ENCODE data around the gene PAPPA. TPM values are rescaled to one million over a fixed set of nuclear protein-coding genes. Genes with fewer than 3 reads are reported as not detected.

Gene PAPPA
- total and polyA plus RNA-seq, 7 experiments from 2014 or later = 0.07 to 0.64 (median 0.48) TPM; not detected in 4

DNA sequence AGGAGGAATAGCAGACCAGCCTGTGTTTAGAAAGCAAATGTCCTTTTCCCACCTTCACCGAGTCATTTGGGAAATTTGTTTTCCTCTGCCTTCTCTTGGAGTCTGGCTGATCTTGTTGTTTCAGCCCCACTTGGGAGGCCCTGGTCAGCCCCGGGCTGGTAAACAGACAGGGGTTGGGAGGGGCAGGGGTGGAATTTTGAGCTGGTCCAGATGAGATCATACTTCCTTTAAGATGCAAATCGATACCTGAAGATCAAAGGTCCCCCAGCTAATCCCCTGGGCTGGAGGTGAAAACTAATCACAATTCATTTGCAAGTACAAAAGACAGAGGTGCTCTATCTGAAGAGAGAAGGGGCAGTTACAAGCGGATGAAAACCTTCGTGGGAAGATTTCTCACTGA, 118.4 kb downstream of the PAPPA start:
- Mint-ChIP-seq H3K4me3 (no peak overlapping the region), H3K4me1 (no peaks in the 10 kb centered on the region), H3K27me3 (peaks cover 0 to 33% (median 18%) of the 10 kb centered on the region in 5 donors), H3K9me3 (peaks cover 0 to 7% (median 0%) of the 10 kb centered on the region in 11 donors), H3K27ac (no peak overlapping the region), H3K36me3 (no peaks in the 10 kb centered on the region)
- H3K27me3 ChIP-seq (ENCODE audit: control insufficient read depth in 2 of 2, insufficient read depth in 2 of 2, low read length in 2 of 2) = peaks cover 0 to 4% of the 10 kb centered on the region in 2 donors
- H3K27ac ChIP-seq (ENCODE audit: low read depth, low read length) = no peak overlapping the region
- DNase-seq (no peak), ATAC-seq (no peak)
- no peak overlapping the region for H3K4me3 ChIP-seq (ENCODE audit: low read length)
- no peaks in the 10 kb centered on the region for H3K9me3 ChIP-seq (ENCODE audit: control insufficient read depth in 2 of 3, low read length in 3 of 3)
- POLR2A ChIA-PET = no interaction called here
- H3K36me3 ChIP-seq (ENCODE audit: control insufficient read depth in 2 of 3, insufficient read depth in 3 of 3, low read length in 3 of 3) = no peaks in the 10 kb centered on the region
- H3K4me1 ChIP-seq (ENCODE audit: control insufficient read depth in 2 of 2, insufficient read depth in 2 of 2, low read length in 2 of 2) = no peaks in the 10 kb centered on the region
- intact Hi-C loops (cut with micrococcal nuclease) = no loop called here
- CTCF ChIA-PET = no interaction called here

DNA sequence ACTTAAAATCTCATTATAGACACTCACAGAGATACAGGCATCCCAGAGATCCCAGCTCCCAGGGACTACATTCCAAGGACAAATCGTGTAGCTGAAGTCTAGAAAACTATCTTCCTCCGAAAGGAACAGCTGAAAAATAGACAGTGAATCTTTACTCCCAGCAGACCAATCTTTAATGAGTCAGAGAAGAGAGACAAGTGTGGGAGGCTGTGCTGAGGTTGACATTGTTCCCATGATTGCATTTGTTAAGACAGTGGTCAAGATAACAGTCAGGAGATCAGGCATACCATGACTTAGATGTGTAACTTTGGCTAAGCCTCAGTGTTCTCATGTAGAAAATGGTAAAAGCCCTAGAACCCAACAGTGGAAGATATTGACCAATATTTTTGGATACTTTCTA, 120.7 kb downstream of the PAPPA start:
- Mint-ChIP-seq H3K4me3 (no peak overlapping the region), H3K4me1 (no peaks in the 10 kb centered on the region), H3K36me3 (no peaks in the 10 kb centered on the region), H3K27me3 (peaks cover 0 to 36% (median 18%) of the 10 kb centered on the region in 5 donors), H3K27ac (no peak overlapping the region), H3K9me3 (peaks cover 0 to 11% (median 2%) of the 10 kb centered on the region in 11 donors)
- no peak for ATAC-seq
- peaks cover 0 to 4% of the 10 kb centered on the region in 2 donors for H3K27me3 ChIP-seq (ENCODE audit: control insufficient read depth in 2 of 2, insufficient read depth in 2 of 2, low read length in 2 of 2)
- DNase-seq = no peak
- ChIA-PET POLR2A (no interaction called here), CTCF (no interaction called here)
- no peak overlapping the region for H3K27ac ChIP-seq (ENCODE audit: low read depth, low read length)
- H3K4me1 ChIP-seq (ENCODE audit: control insufficient read depth in 2 of 2, insufficient read depth in 2 of 2, low read length in 2 of 2) = no peaks in the 10 kb centered on the region
- H3K4me3 ChIP-seq (ENCODE audit: low read length) = no peak overlapping the region
- intact Hi-C loops (cut with micrococcal nuclease) = no loop called here
- H3K9me3 ChIP-seq (ENCODE audit: control insufficient read depth in 2 of 3, low read length in 3 of 3) = no peaks in the 10 kb centered on the region
- H3K36me3 ChIP-seq (ENCODE audit: control insufficient read depth in 2 of 3, insufficient read depth in 3 of 3, low read length in 3 of 3) = no peaks in the 10 kb centered on the region

DNA sequence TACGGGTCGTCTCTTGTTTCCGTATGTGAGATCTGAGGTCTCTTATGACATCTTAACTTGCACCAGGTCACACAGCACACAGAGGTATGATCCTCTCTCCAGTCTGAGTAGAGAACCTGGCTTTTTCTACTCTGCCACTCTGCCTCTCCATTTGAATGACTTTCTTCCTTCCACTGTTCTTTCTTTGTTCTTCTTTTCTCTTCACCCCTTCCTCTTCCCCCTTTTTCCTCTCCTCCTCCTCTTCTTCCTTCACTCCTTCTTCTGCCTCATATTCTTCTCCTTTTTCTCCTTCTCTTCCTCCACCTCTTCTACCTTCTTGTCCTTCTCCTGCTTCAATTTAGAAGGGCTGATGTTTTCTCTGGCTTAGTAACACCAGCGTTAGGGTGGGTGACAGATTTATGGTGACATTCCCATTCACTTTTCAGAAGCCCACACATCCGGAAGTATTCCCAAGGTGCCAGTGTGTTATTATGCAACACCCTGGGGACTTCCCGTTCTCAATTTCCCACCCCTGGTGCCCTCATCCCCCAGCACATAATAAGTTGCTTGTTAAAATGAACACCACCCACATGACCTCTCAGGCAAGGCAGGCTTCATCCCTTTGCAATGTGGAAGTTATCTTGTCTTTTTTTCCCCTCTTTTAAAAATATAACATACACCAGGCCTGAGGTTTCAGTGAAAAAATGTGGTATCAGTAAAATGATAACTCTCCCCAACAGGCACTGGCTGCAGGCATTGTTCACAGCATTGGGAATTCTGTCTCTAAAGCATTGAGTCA, 122.0 kb downstream of the PAPPA start:
- intact Hi-C loops (cut with micrococcal nuclease) = no loop called here
- ATAC-seq = no peak

DNA sequence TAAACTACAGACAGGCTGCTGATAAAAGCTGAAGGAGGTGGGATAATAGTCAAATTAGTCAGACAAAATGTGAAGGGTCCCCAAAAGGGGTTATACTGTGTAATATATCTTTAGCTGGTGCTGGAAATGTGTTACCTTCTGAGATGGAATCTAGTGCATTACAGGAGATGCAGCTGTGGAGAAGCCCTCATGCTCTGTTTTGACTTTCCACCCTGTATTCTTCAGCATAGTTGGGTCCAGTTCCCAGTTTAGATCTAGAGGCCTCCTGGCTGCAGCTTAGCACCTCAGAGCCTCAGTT, 122.6 kb downstream of the PAPPA start:
- Histone ChIP-seq H3K36me3 (ENCODE audit: control insufficient read depth in 2 of 3, insufficient read depth in 3 of 3, low read length in 3 of 3) (no peaks in the 10 kb centered on the region), H3K4me3 (ENCODE audit: low read length) (no peak overlapping the region), H3K9me3 (ENCODE audit: control insufficient read depth in 2 of 3, low read length in 3 of 3) (no peaks in the 10 kb centered on the region), H3K27ac (ENCODE audit: low read depth, low read length) (no peak overlapping the region), H3K27me3 (ENCODE audit: control insufficient read depth in 2 of 2, insufficient read depth in 2 of 2, low read length in 2 of 2) (peaks cover 0 to 4% of the 10 kb centered on the region in 2 donors), H3K4me1 (ENCODE audit: control insufficient read depth in 2 of 2, insufficient read depth in 2 of 2, low read length in 2 of 2) (no peaks in the 10 kb centered on the region)
- intact Hi-C loops (cut with micrococcal nuclease) = no loop called here
- no peak overlapping the region for H3K4me3 Mint-ChIP-seq
- ATAC-seq (no peak), DNase-seq (no peak)
- POLR2A ChIA-PET = no interaction called here
- no peaks in the 10 kb centered on the region for H3K4me1 Mint-ChIP-seq
- H3K27ac Mint-ChIP-seq = no peak overlapping the region
- peaks cover 0 to 29% (median 17%) of the 10 kb centered on the region in 5 donors for H3K27me3 Mint-ChIP-seq
- no peaks in the 10 kb centered on the region for H3K36me3 Mint-ChIP-seq
- CTCF ChIA-PET = interaction anchor here (0.7 kb wide), 1 partner anchor 165 kb away, joined by 3 read pairs; no protein-coding TSS in a partner anchor
- peaks cover 0 to 10% (median 3%) of the 10 kb centered on the region in 11 donors for H3K9me3 Mint-ChIP-seq

More for the DNA sequence above, 122.0 kb downstream of the PAPPA start:
- H3K4me1 ChIP-seq (ENCODE audit: control insufficient read depth in 2 of 2, insufficient read depth in 2 of 2, low read length in 2 of 2) = no peaks in the 10 kb centered on the region
- ChIA-PET CTCF (interaction anchor here (0.7 kb wide), 1 partner anchor 165 kb away, joined by 3 read pairs; no protein-coding TSS in a partner anchor), POLR2A (no interaction called here)
- no peak overlapping the region for H3K27ac ChIP-seq (ENCODE audit: low read depth, low read length)
- H3K36me3 ChIP-seq (ENCODE audit: control insufficient read depth in 2 of 3, insufficient read depth in 3 of 3, low read length in 3 of 3) = no peaks in the 10 kb centered on the region
- Mint-ChIP-seq H3K4me3 (no peak overlapping the region), H3K27ac (no peak overlapping the region), H3K4me1 (no peaks in the 10 kb centered on the region), H3K36me3 (no peaks in the 10 kb centered on the region), H3K9me3 (peaks cover 0 to 11% (median 4%) of the 10 kb centered on the region in 11 donors), H3K27me3 (peaks cover 0 to 35% (median 18%) of the 10 kb centered on the region in 5 donors)
- no peak for DNase-seq
- H3K4me3 ChIP-seq (ENCODE audit: low read length) = no peak overlapping the region
- H3K27me3 ChIP-seq (ENCODE audit: control insufficient read depth in 2 of 2, insufficient read depth in 2 of 2, low read length in 2 of 2) = peaks cover 0 to 4% of the 10 kb centered on the region in 2 donors
- no peaks in the 10 kb centered on the region for H3K9me3 ChIP-seq (ENCODE audit: control insufficient read depth in 2 of 3, low read length in 3 of 3)

DNA sequence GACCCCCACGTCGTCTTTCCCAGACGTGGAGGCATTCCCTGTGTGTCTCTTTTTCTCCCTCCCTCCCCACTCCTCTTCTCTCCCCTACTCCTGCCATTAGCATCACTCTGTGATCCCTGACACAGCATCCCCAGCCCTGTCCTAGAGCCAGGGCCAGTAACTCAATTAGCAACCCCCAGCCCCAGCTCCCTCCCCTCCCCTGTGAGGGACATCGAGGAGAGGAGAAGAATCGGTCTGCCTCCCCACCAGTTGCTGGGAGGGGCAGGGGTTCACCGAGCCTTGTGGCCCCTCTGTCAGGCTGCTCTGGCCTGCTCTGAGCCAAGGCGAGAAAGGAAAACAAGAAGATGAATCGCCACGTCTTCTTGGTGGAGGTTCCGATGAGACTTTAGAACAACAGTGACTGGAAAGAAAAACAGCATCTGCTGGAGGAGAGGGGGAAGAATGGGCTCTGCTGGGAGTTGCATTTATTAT, 123.1 kb downstream of the PAPPA start:
- Mint-ChIP-seq H3K36me3 (no peaks in the 10 kb centered on the region), H3K27ac (no peak overlapping the region), H3K4me3 (no peak overlapping the region), H3K9me3 (peaks cover 0 to 7% (median 3%) of the 10 kb centered on the region in 11 donors), H3K27me3 (peaks cover 0 to 24% (median 17%) of the 10 kb centered on the region in 5 donors), H3K4me1 (no peaks in the 10 kb centered on the region)
- ChIA-PET POLR2A (no interaction called here), CTCF (interaction anchor here (0.7 kb wide), 1 partner anchor 166 kb away, joined by 3 read pairs; no protein-coding TSS in a partner anchor)
- no peaks in the 10 kb centered on the region for H3K36me3 ChIP-seq (ENCODE audit: control insufficient read depth in 2 of 3, insufficient read depth in 3 of 3, low read length in 3 of 3)
- no peak overlapping the region for H3K4me3 ChIP-seq (ENCODE audit: low read length)
- peaks cover 0 to 4% of the 10 kb centered on the region in 2 donors for H3K27me3 ChIP-seq (ENCODE audit: control insufficient read depth in 2 of 2, insufficient read depth in 2 of 2, low read length in 2 of 2)
- DNase-seq (no peak), ATAC-seq (no peak)
- H3K4me1 ChIP-seq (ENCODE audit: control insufficient read depth in 2 of 2, insufficient read depth in 2 of 2, low read length in 2 of 2) = no peaks in the 10 kb centered on the region
- intact Hi-C loops (cut with micrococcal nuclease) = no loop called here
- H3K27ac ChIP-seq (ENCODE audit: low read depth, low read length) = no peak overlapping the region
- H3K9me3 ChIP-seq (ENCODE audit: control insufficient read depth in 2 of 3, low read length in 3 of 3) = no peaks in the 10 kb centered on the region

DNA sequence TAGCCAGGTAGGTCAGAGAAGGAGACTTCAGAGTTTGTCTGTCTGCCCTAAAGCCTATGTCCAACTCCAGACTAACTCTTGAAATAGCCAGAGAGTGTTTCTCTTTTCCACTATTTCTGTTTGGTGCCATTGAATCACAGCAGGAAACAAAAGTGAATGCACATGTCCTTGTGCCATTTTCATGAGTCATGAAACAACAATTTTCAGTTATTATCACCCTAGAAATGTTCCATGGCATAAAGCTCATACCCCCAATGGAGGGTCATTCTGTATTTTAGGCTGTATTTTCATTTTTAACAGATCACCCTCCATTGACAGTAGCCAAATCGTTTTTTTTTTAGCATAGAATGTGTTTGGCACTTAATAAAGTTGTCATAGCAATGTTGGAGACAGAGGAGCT, 124.7 kb downstream of the PAPPA start:
- no peak overlapping the region for H3K4me3 ChIP-seq (ENCODE audit: low read length)
- ATAC-seq = no peak
- H3K27me3 ChIP-seq (ENCODE audit: control insufficient read depth in 2 of 2, insufficient read depth in 2 of 2, low read length in 2 of 2) = peaks cover 0 to 4% of the 10 kb centered on the region in 2 donors
- Mint-ChIP-seq H3K9me3 (peaks cover 0 to 7% (median 3%) of the 10 kb centered on the region in 11 donors), H3K36me3 (no peaks in the 10 kb centered on the region), H3K4me1 (no peaks in the 10 kb centered on the region), H3K27ac (no peak overlapping the region), H3K27me3 (peaks cover 0 to 24% (median 17%) of the 10 kb centered on the region in 5 donors), H3K4me3 (no peak overlapping the region)
- H3K9me3 ChIP-seq (ENCODE audit: control insufficient read depth in 2 of 3, low read length in 3 of 3) = no peaks in the 10 kb centered on the region
- no peaks in the 10 kb centered on the region for H3K36me3 ChIP-seq (ENCODE audit: control insufficient read depth in 2 of 3, insufficient read depth in 3 of 3, low read length in 3 of 3)
- ChIA-PET CTCF (no interaction called here), POLR2A (no interaction called here)
- intact Hi-C loops (cut with micrococcal nuclease) = no loop called here
- H3K4me1 ChIP-seq (ENCODE audit: control insufficient read depth in 2 of 2, insufficient read depth in 2 of 2, low read length in 2 of 2) = no peaks in the 10 kb centered on the region
- no peak overlapping the region for H3K27ac ChIP-seq (ENCODE audit: low read depth, low read length)
- no peak for DNase-seq

DNA sequence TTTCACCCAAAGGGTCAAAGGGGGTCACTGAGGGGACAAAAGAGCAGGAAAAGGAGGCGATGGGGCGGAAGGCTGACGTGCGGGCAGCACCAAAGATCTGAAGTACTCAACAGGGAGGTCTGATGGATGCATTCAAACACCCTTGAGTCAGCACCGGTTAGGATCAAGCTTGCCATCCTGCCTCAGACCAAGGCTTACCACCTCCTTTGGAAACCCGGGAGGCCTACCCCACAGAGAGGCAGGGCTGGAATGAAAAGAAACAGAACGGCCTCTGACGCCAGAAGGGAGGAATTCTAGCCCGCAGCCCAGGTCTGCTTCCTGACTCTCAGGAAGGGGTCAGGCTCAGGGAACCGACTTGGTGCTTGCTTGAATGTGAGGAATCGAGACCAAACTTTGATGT, 125.6 kb downstream of the PAPPA start:
- H3K36me3 Mint-ChIP-seq = no peaks in the 10 kb centered on the region
- Histone ChIP-seq H3K36me3 (ENCODE audit: control insufficient read depth in 2 of 3, insufficient read depth in 3 of 3, low read length in 3 of 3) (no peaks in the 10 kb centered on the region), H3K4me1 (ENCODE audit: control insufficient read depth in 2 of 2, insufficient read depth in 2 of 2, low read length in 2 of 2) (no peaks in the 10 kb centered on the region), H3K27me3 (ENCODE audit: control insufficient read depth in 2 of 2, insufficient read depth in 2 of 2, low read length in 2 of 2) (peaks cover 0 to 4% of the 10 kb centered on the region in 2 donors), H3K27ac (ENCODE audit: low read depth, low read length) (no peak overlapping the region), H3K4me3 (ENCODE audit: low read length) (no peak overlapping the region), H3K9me3 (ENCODE audit: control insufficient read depth in 2 of 3, low read length in 3 of 3) (no peaks in the 10 kb centered on the region)
- ChIA-PET POLR2A (no interaction called here), CTCF (no interaction called here)
- intact Hi-C loops (cut with micrococcal nuclease) = no loop called here
- no peak overlapping the region for H3K4me3 Mint-ChIP-seq
- DNase-seq (no peak), ATAC-seq (no peak)
- H3K27ac Mint-ChIP-seq = no peak overlapping the region
- H3K9me3 Mint-ChIP-seq = peaks cover 0 to 7% (median 3%) of the 10 kb centered on the region in 11 donors
- no peaks in the 10 kb centered on the region for H3K4me1 Mint-ChIP-seq
- peaks cover 0 to 21% (median 16%) of the 10 kb centered on the region in 5 donors for H3K27me3 Mint-ChIP-seq
